ENCODE measurements around the gene SPINK8. TPM values are rescaled to one million over a fixed set of nuclear protein-coding genes. Genes with fewer than 3 reads are reported as not detected.

The SPINK8 gene
- total and polyA plus RNA-seq, 2 experiments from 2014 or later, result not detected

DNA sequence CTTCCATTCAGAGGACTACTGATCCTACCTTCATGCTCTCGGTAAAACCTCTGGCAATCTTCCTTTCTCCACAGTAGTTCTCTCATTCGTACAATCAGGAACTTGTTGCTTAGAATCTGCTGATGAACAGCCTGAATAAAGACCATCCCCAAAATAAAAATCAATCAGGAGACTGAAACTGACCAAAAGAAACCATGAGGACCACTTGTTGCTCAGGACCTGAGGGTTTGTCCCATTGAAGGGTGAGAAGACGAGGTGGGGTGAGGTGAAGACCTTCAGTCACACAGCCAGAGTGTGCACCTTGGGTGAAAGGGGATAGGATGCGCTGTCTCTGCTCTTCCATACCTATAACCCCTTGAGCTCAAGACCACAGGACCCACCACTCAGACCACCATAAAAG, 36.8 kb downstream of the SPINK8 start:
- no peaks in the 10 kb centered on the region for H3K27me3 ChIP-seq
- peaks cover 17% of the 10 kb centered on the region for H3K36me3 ChIP-seq
- TF ChIP-seq, protein P1, sequence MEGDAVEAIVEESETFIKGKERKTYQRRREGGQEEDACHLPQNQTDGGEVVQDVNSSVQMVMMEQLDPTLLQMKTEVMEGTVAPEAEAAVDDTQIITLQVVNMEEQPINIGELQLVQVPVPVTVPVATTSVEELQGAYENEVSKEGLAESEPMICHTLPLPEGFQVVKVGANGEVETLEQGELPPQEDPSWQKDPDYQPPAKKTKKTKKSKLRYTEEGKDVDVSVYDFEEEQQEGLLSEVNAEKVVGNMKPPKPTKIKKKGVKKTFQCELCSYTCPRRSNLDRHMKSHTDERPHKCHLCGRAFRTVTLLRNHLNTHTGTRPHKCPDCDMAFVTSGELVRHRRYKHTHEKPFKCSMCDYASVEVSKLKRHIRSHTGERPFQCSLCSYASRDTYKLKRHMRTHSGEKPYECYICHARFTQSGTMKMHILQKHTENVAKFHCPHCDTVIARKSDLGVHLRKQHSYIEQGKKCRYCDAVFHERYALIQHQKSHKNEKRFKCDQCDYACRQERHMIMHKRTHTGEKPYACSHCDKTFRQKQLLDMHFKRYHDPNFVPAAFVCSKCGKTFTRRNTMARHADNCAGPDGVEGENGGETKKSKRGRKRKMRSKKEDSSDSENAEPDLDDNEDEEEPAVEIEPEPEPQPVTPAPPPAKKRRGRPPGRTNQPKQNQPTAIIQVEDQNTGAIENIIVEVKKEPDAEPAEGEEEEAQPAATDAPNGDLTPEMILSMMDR (IDR thresholded peaks at IDR 0.05; ENCODE audit: low read depth, low read length), result no peak

DNA sequence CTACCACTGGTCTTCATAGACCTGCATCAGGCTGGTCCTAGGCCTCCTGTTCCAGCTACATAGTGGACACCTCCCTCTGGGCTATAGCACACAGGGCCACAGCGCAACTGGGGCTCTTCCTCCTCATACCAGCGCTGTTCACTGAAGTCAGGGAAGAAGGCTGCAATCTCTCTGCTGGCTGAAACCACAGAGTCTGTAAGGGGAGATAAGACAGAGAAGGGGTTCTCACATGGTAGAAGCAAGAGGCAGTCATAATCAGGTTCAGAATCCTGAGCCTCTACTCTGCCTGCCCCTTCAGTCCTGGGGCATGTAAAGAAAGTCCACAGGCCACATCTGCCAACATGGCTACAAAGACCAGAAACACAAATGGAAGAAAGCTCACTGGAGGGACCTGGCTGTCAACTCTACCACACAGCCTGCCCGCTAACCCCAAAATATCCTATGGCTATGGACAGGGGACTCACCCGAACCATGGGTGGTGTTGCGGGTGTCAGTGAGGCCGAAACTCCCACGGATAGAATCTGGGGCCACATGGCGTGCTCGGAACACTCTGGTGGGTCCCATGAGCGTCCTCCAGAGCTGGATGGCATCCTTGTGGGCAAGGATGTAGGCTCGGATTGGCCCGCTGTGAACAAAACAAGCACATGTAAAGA, 38.7 kb downstream of the SPINK8 start:
- TF ChIP-seq, protein P1 (IDR thresholded peaks at IDR 0.05; ENCODE audit: low read depth, low read length), result no peak
- H3K27me3 ChIP-seq, result no peaks in the 10 kb centered on the region
- H3K9me3 ChIP-seq (ENCODE audit: low read depth), result no peaks in the 10 kb centered on the region
- H3K4me3 ChIP-seq, result no peak overlapping the region
- no peaks in the 10 kb centered on the region for H3K4me1 ChIP-seq (ENCODE audit: low read depth)
- H3K27ac ChIP-seq, result no peak overlapping the region
- no peak for DNase-seq (ENCODE audit: low read depth in 1 of 2, low spot score in 1 of 2)
- H3K36me3 ChIP-seq, result peaks cover 17% of the 10 kb centered on the region

More for the DNA sequence above, 36.8 kb downstream of the SPINK8 start:
- H3K4me3 ChIP-seq, result no peak overlapping the region
- no peak for DNase-seq (ENCODE audit: low read depth in 1 of 2, low spot score in 1 of 2)
- H3K4me1 ChIP-seq (ENCODE audit: low read depth), result peaks cover 8% of the 10 kb centered on the region
- no peak overlapping the region for H3K27ac ChIP-seq
- no peaks in the 10 kb centered on the region for H3K9me3 ChIP-seq (ENCODE audit: low read depth)

DNA sequence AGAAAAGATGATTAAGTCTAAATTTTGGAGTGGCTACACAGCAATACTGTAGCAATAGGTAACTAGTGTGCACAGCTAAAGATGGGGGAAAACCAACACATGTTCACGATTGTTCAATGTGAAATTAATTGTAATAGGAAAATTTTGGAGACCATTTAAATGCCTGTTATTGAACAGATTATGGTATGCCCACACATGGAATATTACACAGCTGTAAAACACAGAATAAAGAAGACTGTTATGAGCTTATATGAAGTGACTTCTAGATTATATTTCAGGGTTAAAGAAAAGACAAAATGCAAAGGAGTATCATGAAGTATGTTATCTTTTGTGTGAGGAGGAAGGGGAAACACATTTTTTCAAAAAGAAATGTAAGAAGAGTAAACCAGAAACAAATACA, 43.8 kb downstream of the SPINK8 start:
- no peaks in the 10 kb centered on the region for H3K27me3 ChIP-seq

DNA sequence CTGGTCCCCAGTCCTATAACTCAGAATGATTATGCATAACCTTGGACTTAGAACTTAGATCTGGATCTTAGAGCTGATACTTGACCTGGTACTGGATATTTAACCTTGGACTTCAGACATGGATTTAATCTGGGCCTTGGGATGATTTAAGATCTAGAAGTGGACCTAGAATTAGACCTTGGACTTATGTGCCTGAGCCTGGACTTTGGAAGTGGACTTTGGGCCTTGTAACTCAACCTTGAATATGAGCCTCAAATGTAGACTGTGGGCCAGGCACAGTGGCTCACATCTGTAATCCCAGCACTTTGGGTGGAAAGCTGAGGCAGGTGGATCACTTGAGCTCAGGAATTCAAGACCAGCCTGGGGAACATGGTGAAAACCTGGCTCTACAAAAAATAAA, 46.4 kb downstream of the SPINK8 start:
- H3K4me1 ChIP-seq (ENCODE audit: low read depth), result no peaks in the 10 kb centered on the region
- no peak for DNase-seq (ENCODE audit: low read depth in 1 of 2, low spot score in 1 of 2)
- no peak overlapping the region for H3K27ac ChIP-seq
- no peaks in the 10 kb centered on the region for H3K9me3 ChIP-seq (ENCODE audit: low read depth)
- no peaks in the 10 kb centered on the region for H3K27me3 ChIP-seq
- no peak overlapping the region for H3K4me3 ChIP-seq
- H3K36me3 ChIP-seq, result no peaks in the 10 kb centered on the region
- TF ChIP-seq, protein P1 (IDR thresholded peaks at IDR 0.05; ENCODE audit: low read depth, low read length), result no peak

More for the DNA sequence above, 43.8 kb downstream of the SPINK8 start:
- no peaks in the 10 kb centered on the region for H3K9me3 ChIP-seq (ENCODE audit: low read depth)
- no peak overlapping the region for H3K27ac ChIP-seq
- DNase-seq (ENCODE audit: low read depth in 1 of 2, low spot score in 1 of 2), result no peak
- no peaks in the 10 kb centered on the region for H3K4me1 ChIP-seq (ENCODE audit: low read depth)
- TF ChIP-seq, protein P1 (IDR thresholded peaks at IDR 0.05; ENCODE audit: low read depth, low read length), result no peak
- peaks cover 7% of the 10 kb centered on the region for H3K36me3 ChIP-seq
- no peak overlapping the region for H3K4me3 ChIP-seq

DNA sequence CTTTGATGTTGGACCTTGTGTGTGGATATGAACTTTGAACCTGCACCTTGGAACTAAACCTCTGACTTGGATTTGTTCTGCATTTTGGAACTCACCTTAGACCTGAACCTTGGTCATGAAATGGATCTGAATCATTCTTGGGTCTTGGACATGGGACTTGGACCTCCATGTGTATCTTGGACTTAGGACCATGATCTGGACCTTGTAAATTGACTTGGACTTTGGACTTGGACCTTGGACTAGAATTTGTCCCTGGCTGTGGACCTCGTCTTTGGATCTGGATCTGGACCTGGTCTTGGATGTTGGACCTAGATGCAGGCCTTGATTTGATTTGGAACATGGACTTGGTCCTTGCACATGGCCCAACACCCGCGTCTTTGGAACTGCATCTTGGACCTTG, 47.2 kb downstream of the SPINK8 start:
- Histone ChIP-seq H3K36me3 (no peaks in the 10 kb centered on the region), H3K27me3 (no peaks in the 10 kb centered on the region), H3K27ac (no peak overlapping the region), H3K9me3 (ENCODE audit: low read depth) (no peaks in the 10 kb centered on the region), H3K4me3 (no peak overlapping the region), H3K4me1 (ENCODE audit: low read depth) (no peaks in the 10 kb centered on the region)
- no peak for DNase-seq (ENCODE audit: low read depth in 1 of 2, low spot score in 1 of 2)
- TF ChIP-seq, protein P1 (IDR thresholded peaks at IDR 0.05; ENCODE audit: low read depth, low read length), result no peak
